Measurements from ENCODE around the gene EEFSEC. TPM values are rescaled to one million over a fixed set of nuclear protein-coding genes. Genes with fewer than 3 reads are reported as not detected.

Gene EEFSEC
- total RNA-seq, 1 donor from 2014 or later, result 6.1 TPM

GRCh38 chr3:128113817-128114794, 39.2 kb upstream of the EEFSEC start:
- no peak overlapping the region for H3K27ac ChIP-seq (ENCODE audit: low read depth, low read length)
- H3K4me2 ChIP-seq (ENCODE audit: low read length), result no peak overlapping the region
- H3K36me3 ChIP-seq (ENCODE audit: insufficient read depth, low read length), result no peaks in the 10 kb centered on the region
- TF ChIP-seq, protein P1, sequence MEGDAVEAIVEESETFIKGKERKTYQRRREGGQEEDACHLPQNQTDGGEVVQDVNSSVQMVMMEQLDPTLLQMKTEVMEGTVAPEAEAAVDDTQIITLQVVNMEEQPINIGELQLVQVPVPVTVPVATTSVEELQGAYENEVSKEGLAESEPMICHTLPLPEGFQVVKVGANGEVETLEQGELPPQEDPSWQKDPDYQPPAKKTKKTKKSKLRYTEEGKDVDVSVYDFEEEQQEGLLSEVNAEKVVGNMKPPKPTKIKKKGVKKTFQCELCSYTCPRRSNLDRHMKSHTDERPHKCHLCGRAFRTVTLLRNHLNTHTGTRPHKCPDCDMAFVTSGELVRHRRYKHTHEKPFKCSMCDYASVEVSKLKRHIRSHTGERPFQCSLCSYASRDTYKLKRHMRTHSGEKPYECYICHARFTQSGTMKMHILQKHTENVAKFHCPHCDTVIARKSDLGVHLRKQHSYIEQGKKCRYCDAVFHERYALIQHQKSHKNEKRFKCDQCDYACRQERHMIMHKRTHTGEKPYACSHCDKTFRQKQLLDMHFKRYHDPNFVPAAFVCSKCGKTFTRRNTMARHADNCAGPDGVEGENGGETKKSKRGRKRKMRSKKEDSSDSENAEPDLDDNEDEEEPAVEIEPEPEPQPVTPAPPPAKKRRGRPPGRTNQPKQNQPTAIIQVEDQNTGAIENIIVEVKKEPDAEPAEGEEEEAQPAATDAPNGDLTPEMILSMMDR (IDR thresholded peaks at IDR 0.05; ENCODE audit: insufficient read depth, low read depth, low read length), result no peak
- no peak for TF ChIP-seq EZH2 (IDR thresholded peaks at IDR 0.05; ENCODE audit: insufficient read depth, low read length)
- H3K4me1 Mint-ChIP-seq (ENCODE audit: low read depth, unreplicated experiment), result peaks cover 27% of the 10 kb centered on the region
- H3K4me1 ChIP-seq (ENCODE audit: insufficient read depth, low read length), result peaks cover 13% of the 10 kb centered on the region
- no peaks in the 10 kb centered on the region for H3K27me3 Mint-ChIP-seq (ENCODE audit: low read depth, unreplicated experiment)
- no peak overlapping the region for H3K9ac ChIP-seq (ENCODE audit: low read length)
- H2AFZ ChIP-seq (ENCODE audit: low read depth, low read length), result no peak overlapping the region
- H3K79me2 ChIP-seq (ENCODE audit: insufficient read depth, low read length), result peaks cover 22% of the 10 kb centered on the region
- H3K36me3 Mint-ChIP-seq (ENCODE audit: low read depth, unreplicated experiment), result peaks cover 10% of the 10 kb centered on the region
- H4K20me1 ChIP-seq (ENCODE audit: insufficient read depth, low read length), result no peaks in the 10 kb centered on the region
- no peaks in the 10 kb centered on the region for H3K27me3 ChIP-seq (ENCODE audit: insufficient read depth, low read length)
- H3K27ac Mint-ChIP-seq (ENCODE audit: unreplicated experiment), result no peak overlapping the region
- no peak overlapping the region for H3K4me3 Mint-ChIP-seq (ENCODE audit: unreplicated experiment)
- FAIRE-seq (no peak), DNase-seq (ENCODE audit: low read depth) (no peak)
- H3K9me3 Mint-ChIP-seq (ENCODE audit: unreplicated experiment), result no peaks in the 10 kb centered on the region
- H3K4me3 ChIP-seq (ENCODE audit: insufficient read depth, low read depth, low read length), result no peak overlapping the region
- no peaks in the 10 kb centered on the region for H3K9me3 ChIP-seq (ENCODE audit: insufficient read depth, low read depth, low read length)

GRCh38 chr3:128122013-128122412, 31.3 kb upstream of the EEFSEC start:
- FAIRE-seq (no peak), DNase-seq (ENCODE audit: low read depth) (no peak)
- H3K27me3 Mint-ChIP-seq (ENCODE audit: low read depth, unreplicated experiment), result no peaks in the 10 kb centered on the region
- Histone ChIP-seq H3K36me3 (ENCODE audit: insufficient read depth, low read length) (no peaks in the 10 kb centered on the region), H3K9ac (ENCODE audit: low read length) (no peak overlapping the region), H3K79me2 (ENCODE audit: insufficient read depth, low read length) (peaks cover 18% of the 10 kb centered on the region), H3K27ac (ENCODE audit: low read depth, low read length) (no peak overlapping the region), H3K4me1 (ENCODE audit: insufficient read depth, low read length) (peaks cover 12% of the 10 kb centered on the region), H3K4me3 (ENCODE audit: insufficient read depth, low read depth, low read length) (no peak overlapping the region), H4K20me1 (ENCODE audit: insufficient read depth, low read length) (no peaks in the 10 kb centered on the region), H3K4me2 (ENCODE audit: low read length) (peak overlapping the region; percentile 85), H3K9me3 (ENCODE audit: insufficient read depth, low read depth, low read length) (no peaks in the 10 kb centered on the region), H2AFZ (ENCODE audit: low read depth, low read length) (no peak overlapping the region), H3K27me3 (ENCODE audit: insufficient read depth, low read length) (no peaks in the 10 kb centered on the region)
- TF ChIP-seq, protein P1 (IDR thresholded peaks at IDR 0.05; ENCODE audit: insufficient read depth, low read depth, low read length), result no peak
- TF ChIP-seq EZH2 (IDR thresholded peaks at IDR 0.05; ENCODE audit: insufficient read depth, low read length), result no peak
- no peaks in the 10 kb centered on the region for H3K9me3 Mint-ChIP-seq (ENCODE audit: unreplicated experiment)
- no peak overlapping the region for H3K27ac Mint-ChIP-seq (ENCODE audit: unreplicated experiment)
- peaks cover 7% of the 10 kb centered on the region for H3K4me1 Mint-ChIP-seq (ENCODE audit: low read depth, unreplicated experiment)
- H3K4me3 Mint-ChIP-seq (ENCODE audit: unreplicated experiment), result peak overlapping the region; percentile 98
- H3K36me3 Mint-ChIP-seq (ENCODE audit: low read depth, unreplicated experiment), result no peaks in the 10 kb centered on the region

DNA sequence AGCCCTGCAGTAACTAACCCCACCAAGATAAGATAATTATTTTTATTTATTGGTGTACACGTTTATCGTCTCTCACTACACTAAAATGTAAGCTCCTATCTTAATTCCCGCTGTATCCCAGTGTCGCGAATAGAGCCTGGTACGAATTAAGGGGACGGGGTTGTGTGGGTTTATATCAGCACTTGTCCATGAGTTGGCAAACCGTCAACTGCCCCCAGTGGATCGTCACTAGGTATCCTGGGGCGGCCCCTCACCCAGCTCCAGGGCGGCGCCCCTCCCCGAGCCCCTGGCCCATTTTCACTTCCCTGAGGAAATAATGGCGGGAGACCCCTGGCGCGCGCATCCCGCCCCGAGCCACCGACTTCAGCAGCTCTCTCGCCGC, 30.1 kb upstream of the EEFSEC start:
- Mint-ChIP-seq H3K36me3 (ENCODE audit: low read depth, unreplicated experiment) (no peaks in the 10 kb centered on the region), H3K9me3 (ENCODE audit: unreplicated experiment) (no peaks in the 10 kb centered on the region), H3K27me3 (ENCODE audit: low read depth, unreplicated experiment) (peaks cover 3% of the 10 kb centered on the region), H3K4me1 (ENCODE audit: low read depth, unreplicated experiment) (peaks cover 7% of the 10 kb centered on the region), H3K4me3 (ENCODE audit: unreplicated experiment) (peak overlapping the region; percentile 98), H3K27ac (ENCODE audit: unreplicated experiment) (peak overlapping the region; percentile 93)
- TF ChIP-seq, protein P1 (IDR thresholded peaks at IDR 0.05; ENCODE audit: insufficient read depth, low read depth, low read length), result no peak
- TF ChIP-seq EZH2 (IDR thresholded peaks at IDR 0.05; ENCODE audit: insufficient read depth, low read length), result no peak
- Histone ChIP-seq H4K20me1 (ENCODE audit: insufficient read depth, low read length) (no peaks in the 10 kb centered on the region), H3K79me2 (ENCODE audit: insufficient read depth, low read length) (peaks cover 18% of the 10 kb centered on the region), H3K4me3 (ENCODE audit: insufficient read depth, low read depth, low read length) (peak overlapping the region; percentile 96), H3K4me1 (ENCODE audit: insufficient read depth, low read length) (peaks cover 12% of the 10 kb centered on the region), H3K9me3 (ENCODE audit: insufficient read depth, low read depth, low read length) (no peaks in the 10 kb centered on the region), H3K9ac (ENCODE audit: low read length) (peak overlapping the region; percentile 88), H3K27me3 (ENCODE audit: insufficient read depth, low read length) (no peaks in the 10 kb centered on the region), H2AFZ (ENCODE audit: low read depth, low read length) (peak overlapping the region; percentile 97), H3K4me2 (ENCODE audit: low read length) (peak overlapping the region; percentile 85), H3K36me3 (ENCODE audit: insufficient read depth, low read length) (no peaks in the 10 kb centered on the region), H3K27ac (ENCODE audit: low read depth, low read length) (peak overlapping the region; percentile 86)
- FAIRE-seq (no peak), DNase-seq (ENCODE audit: low read depth) (no peak)
